HG03521 (cell line): ENCODE data around the gene NCBP1.
A peak's percentile ranks its signal among the peaks of the same experiment; 100 is the strongest.
"Not testable (repeated sequence)": the region's sequence is repeated elsewhere in the genome, so short reads cannot be mapped to it uniquely, and the experiment has no call there.

Experiments used
- ATAC-seq: cut with Tn5 transposase; IDR thresholded peaks from one replicate; pipeline ENCODE4 v1.9.1; 2021; ENCODE audit warnings: mild to moderate bottlenecking, moderate library complexity; ENCODE audit not compliant: unreplicated experiment

NCBP1 gene

DNA sequence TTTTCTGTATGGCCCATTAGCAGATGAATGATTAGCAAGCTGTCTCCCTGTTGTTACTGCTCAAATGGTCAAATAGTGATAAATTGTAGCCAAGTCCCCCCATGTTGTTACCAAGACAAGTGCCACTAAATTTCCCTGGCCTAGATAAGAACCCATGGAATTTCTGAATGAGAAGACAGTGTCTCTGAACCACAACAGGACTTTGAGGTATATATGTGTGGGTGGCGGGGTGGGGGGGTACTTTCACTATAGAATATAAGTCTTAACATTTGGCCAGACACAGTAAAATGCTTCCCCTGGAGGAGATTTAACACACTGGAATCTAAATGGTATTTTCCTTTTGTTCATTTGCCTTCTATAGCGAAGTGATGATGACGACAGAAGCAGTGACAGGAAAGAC, 34.9 kb downstream of the NCBP1 start:
- no peak for ATAC-seq

DNA sequence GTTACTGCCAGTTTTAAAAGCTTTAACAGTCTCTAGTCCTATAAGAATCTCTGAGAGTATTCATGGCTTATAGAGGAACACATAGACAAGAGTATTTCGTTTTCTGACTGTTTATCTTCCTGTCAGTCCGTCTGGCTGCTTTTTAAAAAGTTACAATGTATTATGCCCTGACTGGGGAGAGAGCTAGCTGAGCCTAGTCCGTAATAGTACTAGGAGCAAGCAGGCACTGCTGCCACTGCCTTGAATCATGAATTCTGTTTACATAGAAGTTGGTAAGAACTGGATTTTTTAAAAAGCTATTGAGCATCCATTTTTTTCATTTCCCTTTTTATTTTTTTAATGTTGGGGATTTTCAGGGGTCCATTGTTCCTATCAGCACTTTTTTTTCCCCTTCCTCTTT, 37.0 kb downstream of the NCBP1 start:
- ATAC-seq: no peak

GRCh38 chr9:97672403-97672802, 38.8 kb downstream of the NCBP1 start:
- ATAC-seq: no peak

- no peak for ATAC-seq
Observed at GRCh38 chr9:97673922-97674321, 40.3 kb downstream of the NCBP1 start.

- ATAC-seq: no peak
Observed at GRCh38 chr9:97675655-97676054, 42.0 kb downstream of the NCBP1 start.

DNA sequence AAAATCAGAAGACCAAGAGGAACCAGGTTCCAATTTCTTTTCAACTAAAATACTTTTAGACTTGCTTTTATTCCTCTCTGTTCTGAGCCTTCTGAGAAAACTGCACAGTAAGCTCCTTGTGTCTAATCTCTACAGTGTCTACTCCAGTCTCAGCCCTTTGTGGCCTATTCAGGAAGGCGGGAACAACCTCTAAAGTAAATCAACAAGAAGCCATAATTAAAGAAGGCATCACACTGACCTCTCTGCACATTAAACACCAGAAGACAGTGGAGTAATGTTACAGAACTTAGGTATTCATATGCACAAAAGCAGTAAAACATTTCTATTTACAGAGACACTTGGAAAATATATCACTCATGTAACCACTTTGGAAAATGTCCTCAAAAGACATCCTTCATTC, 48.6 kb downstream of the NCBP1 start:
- no peak for ATAC-seq

- ATAC-seq: no peak
Observed at GRCh38 chr9:97688654-97689053, 55.0 kb downstream of the NCBP1 start.

DNA sequence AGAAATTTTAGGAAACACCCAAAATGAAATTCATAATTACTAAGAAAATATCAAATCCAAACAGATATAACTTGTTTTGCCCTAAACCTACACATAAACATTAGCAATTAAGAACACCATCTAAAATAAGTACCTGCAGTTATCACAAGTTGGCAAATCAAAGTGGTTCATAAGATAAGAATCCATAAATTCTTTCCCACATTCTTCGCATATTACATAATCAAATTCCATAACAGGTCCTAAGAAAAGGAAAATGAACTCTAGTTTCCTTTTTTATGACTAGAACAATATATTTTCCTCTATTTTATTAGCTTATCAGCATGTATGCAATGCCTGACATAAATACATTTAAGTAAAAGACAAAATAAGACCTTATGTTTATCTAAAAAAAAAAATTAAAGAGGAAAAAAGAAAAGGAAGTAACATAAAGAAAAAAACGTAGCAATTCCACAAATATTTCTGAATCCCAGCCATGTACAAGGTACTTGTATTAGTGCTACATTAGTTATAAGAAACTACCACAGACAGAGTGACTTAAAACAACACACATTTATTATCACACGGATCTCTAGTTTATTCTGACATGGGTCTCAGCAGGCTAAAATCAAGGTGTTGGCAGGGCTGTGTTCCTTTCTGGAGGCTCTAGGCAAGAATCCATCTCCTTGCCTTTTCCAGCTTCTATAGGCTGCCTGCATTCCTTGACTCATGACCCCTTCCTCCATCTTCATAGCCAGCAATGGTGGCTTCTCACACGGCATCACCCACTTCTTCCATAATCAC, 56.0 kb downstream of the NCBP1 start:
- ATAC-seq: no peak

DNA sequence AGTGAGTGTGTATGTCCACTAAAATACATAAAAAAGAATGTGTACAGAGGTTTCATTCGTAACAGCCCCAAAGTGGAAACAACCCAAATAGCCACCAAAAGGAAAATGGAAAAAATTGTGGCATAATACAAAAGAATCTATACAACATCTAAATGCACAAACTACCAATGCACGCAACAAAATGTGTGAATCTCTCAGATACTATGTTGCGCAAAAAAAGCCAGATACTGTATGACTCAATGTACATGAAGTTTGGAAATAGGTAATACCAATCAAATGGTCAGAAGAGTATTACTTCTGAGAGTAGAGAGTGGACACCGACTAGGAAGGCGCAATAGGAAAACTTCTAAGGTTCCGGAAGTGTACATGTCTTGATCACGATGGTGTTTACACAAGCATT, 61.1 kb downstream of the NCBP1 start:
- ATAC-seq: no peak

DNA sequence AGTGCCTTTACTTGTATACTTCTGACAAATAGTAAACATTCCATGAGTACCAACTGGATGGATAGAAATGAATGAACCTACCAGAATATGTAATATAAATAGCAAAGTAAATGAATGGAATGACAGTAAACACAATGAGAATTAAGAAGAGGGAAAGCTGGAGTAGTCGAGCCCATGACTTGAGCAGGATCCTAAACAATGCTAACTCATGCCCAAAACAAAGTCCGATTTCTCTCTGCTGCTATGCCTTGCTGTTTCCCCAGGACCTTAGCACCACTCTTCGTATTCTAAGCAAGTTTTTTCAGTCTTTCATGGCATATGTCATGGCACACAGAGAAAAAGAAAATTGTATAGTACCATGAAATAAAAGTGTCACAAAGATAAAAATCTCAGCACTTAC, 61.8 kb downstream of the NCBP1 start:
- ATAC-seq: no peak

DNA sequence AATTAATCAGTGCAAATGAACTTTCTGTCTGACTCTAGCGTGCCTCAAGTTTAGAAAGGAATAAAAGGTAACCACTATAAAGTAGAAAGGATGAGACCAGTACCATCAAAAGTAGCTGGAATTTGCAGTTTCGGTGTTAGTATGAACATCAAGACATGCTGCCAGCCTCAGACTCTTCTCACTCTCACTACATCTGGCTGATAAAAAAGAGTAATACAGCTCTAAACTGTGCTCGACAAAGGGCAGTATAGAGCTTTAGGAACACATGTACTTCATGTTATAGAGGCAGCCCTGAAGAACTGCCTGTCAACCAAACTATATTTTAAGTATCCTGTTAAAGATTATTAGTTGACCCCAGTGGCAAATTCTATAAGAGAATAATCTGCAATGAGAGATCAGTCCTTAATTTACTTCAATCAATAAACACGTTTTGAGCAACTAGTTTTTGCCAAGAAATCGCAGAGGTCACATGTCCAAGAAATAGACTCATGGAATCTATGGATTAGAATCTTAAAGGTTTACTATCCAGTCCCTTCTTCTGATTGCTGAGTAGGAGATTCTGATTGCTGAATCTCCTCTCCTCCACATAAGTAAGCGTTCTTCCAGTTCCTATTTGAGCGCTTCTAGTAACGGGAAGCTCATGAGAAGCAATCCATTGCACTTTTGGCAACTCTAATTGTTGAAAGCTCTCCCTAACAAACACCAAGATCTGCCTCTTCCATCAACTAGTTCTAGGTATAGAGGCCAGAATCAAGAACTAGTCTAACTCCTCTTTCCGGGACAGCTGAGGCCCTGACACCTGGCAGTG, 62.6 kb downstream of the NCBP1 start:
- no peak for ATAC-seq

GRCh38 chr9:97696803-97697601, 63.4 kb downstream of the NCBP1 start, which contains the start of gene XPA:
XPA (minus strand) TSS chr9:97697340; CDS start chr9:97697292, 48 bp downstream.
- peak; percentile 94 for ATAC-seq

- ATAC-seq: no peak
Observed at GRCh38 chr9:97697837-97698236, 64.2 kb downstream of the NCBP1 start.

DNA sequence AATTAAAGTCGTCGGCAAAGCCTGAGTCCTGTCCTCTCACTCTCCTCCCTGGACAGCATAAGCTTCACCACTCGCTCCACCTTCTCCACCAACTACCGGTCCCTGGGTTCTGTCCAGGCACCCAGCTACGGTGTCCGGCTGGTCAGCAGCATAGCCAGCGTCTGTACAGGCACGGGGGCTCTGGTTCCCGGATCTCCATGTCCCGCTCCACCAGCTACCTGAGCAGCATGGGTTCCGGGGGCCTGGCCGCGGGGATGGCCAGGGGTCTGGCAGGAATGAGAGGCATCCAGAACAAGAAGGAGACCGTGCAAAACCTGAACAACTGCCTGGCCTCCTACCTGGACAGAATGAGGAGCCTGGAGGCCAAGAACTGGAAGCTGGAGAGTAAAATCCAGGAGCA, 65.2 kb downstream of the NCBP1 start:
- no peak for ATAC-seq

DNA sequence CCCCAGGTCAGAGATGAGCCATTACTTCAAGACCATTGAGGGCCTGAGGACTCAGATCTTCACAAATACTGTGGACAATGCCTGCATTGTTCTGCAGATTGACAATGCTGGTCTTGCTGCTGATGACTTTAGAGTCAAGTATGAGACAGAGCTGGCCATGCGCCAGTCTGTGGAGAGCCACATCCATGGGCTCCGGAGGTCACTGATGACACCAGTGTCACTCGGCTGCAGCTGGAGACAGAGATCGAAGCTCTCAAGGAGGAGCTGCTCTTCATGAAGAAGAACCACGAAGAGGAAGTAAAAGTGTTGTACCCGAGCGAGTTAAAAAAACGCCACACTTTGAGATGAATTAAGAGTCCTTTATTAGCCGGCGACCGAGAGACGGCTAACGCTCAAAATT, 65.7 kb downstream of the NCBP1 start:
- ATAC-seq: not testable (repeated sequence)

- ATAC-seq: not testable (repeated sequence)
Observed at GRCh38 chr9:97699824-97700223, 66.2 kb downstream of the NCBP1 start.

- ATAC-seq: no peak
Observed at GRCh38 chr9:97703437-97704344, 70.1 kb downstream of the NCBP1 start.

DNA sequence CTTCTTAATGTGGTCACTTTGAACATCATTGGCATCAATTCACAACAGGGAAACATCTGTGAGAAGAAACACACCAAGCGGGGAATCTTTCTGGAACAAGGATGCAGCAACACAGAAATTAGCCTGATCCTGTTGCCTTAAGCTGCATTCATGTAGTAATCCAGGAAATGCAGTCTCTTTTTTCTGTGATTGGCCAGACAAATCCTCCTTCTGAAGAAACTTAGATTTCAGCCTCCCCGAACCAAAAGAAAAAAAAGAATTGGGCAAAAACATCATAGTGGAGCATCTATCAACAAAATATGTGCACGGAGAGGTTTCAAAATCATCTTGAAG, 70.7 kb downstream of the NCBP1 start:
- no peak for ATAC-seq

DNA sequence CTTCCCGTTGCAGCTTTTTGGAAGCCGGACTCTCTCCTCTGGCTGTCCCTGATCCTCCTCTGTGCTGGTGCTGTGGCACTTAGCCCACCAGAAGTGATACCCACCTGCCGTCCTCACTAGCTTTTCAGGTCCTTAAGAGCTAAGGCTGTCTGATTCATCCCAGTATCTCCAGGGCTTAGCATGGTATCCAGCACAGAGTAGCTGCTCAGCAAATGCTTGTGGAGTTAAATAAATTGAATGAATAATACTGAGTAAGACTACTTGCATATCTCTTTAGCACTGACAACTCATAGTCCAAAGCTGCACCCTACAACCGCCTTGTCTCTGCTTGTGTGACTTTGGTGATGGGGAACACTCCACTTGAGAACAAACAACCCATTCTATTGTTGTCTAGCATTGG, 71.2 kb downstream of the NCBP1 start:
- no peak for ATAC-seq

DNA sequence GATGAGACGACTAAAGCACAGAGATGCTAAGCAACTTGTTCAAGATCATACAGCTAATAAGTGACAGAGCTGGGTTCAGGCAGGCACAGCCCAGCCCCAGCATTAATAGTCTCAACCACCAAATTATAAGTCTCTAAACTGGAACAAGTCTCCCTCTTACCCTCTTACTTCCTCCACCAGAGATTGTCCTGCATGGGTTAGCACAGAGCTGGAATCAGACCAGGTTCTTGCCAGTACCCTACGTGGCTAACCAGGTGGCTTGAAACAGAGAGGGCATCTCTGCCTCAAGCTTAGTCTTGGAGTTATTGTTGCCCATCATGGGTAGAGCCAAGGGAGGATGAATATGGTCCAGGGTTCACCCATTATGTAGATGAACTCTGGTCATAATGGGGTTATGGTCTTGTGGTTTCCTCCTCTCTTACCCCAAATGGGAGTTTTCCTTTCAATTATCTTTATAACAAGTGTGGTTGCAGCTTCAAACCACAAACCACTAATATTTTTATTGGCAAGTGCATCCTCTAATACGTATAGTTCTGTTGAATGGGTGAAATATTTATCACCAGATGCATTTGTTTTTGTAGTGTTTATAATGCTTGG, 71.8 kb downstream of the NCBP1 start:
- no peak for ATAC-seq
